Cardiac muscle cell (in vitro differentiated cells and primary cell): Measurements from ENCODE around the gene NSD2. TPM values are rescaled to one million over a fixed set of nuclear protein-coding genes. Genes with fewer than 3 reads are reported as not detected.

Experiments
- DNase-seq, 2 donors: peaks; one replicate each; pipeline versions ENCODE4 v3.0.0 to v3.0.0-alpha.2; 2010 to 2017; ENCODE audit warnings: low read depth in 1 of 2, low spot score in 1 of 2
- H3K27ac ChIP-seq: fragments of 200-600 bp; sonication (generic); 2 replicates; pipeline ENCODE4 v1.5.1; 2016
- H3K27me3 ChIP-seq: fragments of 200-600 bp; sonication (generic); 2 replicates; pipeline ENCODE4 v1.6.0; 2016; ENCODE audit warnings: control low read depth
- H3K36me3 ChIP-seq: fragments of 200-600 bp; sonication (generic); 2 replicates; pipeline ENCODE4 v1.5.1; 2016; ENCODE audit warnings: control low read depth
- H3K4me1 ChIP-seq: fragments of 200-600 bp; sonication (generic); 2 replicates; pipeline ENCODE4 v1.8.1; 2017; ENCODE audit warnings: low read depth, mild to moderate bottlenecking, mixed run types
- H3K4me3 ChIP-seq: fragments of 200-600 bp; sonication (generic); 2 replicates; pipeline ENCODE4 v1.5.1; 2016; ENCODE audit warnings: mild to moderate bottlenecking
- H3K9me3 ChIP-seq: fragments of 200-600 bp; sonication (generic); 2 replicates; pipeline ENCODE4 v1.5.1; 2017; ENCODE audit warnings: low read depth, mild to moderate bottlenecking, control low read depth
- CTCF ChIP-seq: IDR thresholded peaks from 2 replicates; pipeline ENCODE4 v1.5.1; 2012; ENCODE audit warnings: low read depth, mild to moderate bottlenecking, low read length
- polyA plus RNA-seq: library from polyadenylated mRNA; unstranded; fragments of >200 nt; fragmentation: Nextera tagmentation; extraction: Ambion mirVana; gene quantifications from 2 replicates; pipeline ENCODE4 v1.2.1, GENCODE V29; 2016
- total RNA-seq: library from RNA; depleted of rRNA; stranded (reverse); fragments of >200 nt; gene quantifications from 2 replicates; pipeline ENCODE4 v1.2.3, GENCODE V29; 2016

The NSD2 gene
- total and polyA plus RNA-seq, 2 experiments from 2014 or later: 49.0 to 91.3 TPM

DNA sequence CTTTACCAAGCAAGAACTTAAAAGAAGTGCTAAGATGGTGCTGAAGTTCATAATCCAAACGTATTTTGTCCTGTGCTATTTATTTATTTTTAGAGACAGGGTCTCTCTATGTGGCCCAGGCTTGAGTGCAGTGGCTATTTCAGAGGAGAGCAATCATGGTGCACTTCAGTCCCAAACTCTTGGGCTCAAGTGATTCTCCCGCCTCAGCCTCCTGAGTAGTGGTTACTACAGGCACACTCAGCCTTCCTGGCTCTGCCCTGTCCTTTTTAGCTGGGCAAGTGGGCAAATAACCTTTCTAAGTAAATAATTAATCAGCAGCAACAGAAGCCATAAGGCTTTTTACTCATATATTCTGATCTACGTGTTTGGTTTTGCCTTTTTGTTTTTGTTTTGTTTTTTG is 2.6 kb downstream of the NSD2 start:
- H3K4me3 ChIP-seq: no peak overlapping the region
- H3K27me3 ChIP-seq: no peaks in the 10 kb centered on the region
- no peaks in the 10 kb centered on the region for H3K9me3 ChIP-seq
- no peak overlapping the region for H3K27ac ChIP-seq
- H3K4me1 ChIP-seq: peaks cover 21% of the 10 kb centered on the region
- no peak for TF ChIP-seq CTCF
- H3K36me3 ChIP-seq: no peaks in the 10 kb centered on the region
- no peak for DNase-seq

DNA sequence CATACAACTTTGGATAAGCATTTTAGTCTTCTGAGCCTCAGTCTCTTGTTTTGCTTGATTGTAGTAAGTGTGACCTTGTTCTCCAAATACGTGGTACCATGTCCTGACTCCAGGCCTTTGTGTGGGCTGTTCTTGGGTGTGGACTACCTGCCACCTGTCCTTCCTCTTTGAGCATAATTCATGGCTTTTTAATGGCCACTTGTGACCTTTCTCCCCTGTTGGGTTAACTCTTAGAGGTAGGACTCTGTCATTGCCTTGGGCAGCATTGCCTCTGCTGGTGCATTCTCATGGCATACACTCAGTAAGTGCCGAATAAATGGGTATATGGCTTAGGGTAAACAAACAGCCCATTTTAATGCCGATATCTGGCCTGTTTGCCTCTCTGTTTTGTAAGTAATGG is 3.0 kb downstream of the NSD2 start:
- no peak for DNase-seq
- Histone ChIP-seq H3K27ac (no peak overlapping the region), H3K9me3 (no peaks in the 10 kb centered on the region), H3K36me3 (no peaks in the 10 kb centered on the region), H3K4me1 (peaks cover 22% of the 10 kb centered on the region), H3K4me3 (no peak overlapping the region), H3K27me3 (no peaks in the 10 kb centered on the region)
- TF ChIP-seq CTCF: no peak

GRCh38 chr4:1879485-1879884 is 8.3 kb downstream of the NSD2 start:
- H3K27me3 ChIP-seq: no peaks in the 10 kb centered on the region
- H3K4me1 ChIP-seq: peaks cover 14% of the 10 kb centered on the region
- H3K27ac ChIP-seq: peak overlapping the region; percentile 13
- H3K9me3 ChIP-seq: no peaks in the 10 kb centered on the region
- no peak overlapping the region for H3K4me3 ChIP-seq
- TF ChIP-seq CTCF: no peak
- DNase-seq: peak in 1 of 2 donors; percentile 18
- H3K36me3 ChIP-seq: no peaks in the 10 kb centered on the region

DNA sequence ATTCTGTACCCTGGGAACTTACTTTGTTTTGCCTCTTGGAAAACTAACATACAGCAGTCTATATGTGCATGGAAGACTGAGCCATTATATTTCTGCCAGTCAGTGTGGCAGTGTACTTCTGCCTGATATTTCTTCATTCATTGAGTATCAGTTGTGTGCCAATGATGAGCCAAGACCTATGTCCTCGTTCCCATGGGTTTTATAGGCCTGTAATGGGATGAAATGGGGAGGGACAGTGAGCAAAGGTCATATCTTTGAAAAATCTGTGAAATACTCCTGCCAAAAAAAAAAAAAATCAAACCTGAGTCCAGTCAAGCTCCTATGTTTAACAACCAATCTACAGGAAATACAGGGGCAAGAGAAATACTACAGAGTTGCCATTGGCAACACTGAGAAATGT is 9.1 kb downstream of the NSD2 start:
- Histone ChIP-seq H3K36me3 (no peaks in the 10 kb centered on the region), H3K4me3 (no peak overlapping the region), H3K9me3 (no peaks in the 10 kb centered on the region), H3K27me3 (no peaks in the 10 kb centered on the region), H3K27ac (peak overlapping the region; percentile 13), H3K4me1 (peaks cover 19% of the 10 kb centered on the region)
- DNase-seq: no peak
- TF ChIP-seq CTCF: no peak

DNA sequence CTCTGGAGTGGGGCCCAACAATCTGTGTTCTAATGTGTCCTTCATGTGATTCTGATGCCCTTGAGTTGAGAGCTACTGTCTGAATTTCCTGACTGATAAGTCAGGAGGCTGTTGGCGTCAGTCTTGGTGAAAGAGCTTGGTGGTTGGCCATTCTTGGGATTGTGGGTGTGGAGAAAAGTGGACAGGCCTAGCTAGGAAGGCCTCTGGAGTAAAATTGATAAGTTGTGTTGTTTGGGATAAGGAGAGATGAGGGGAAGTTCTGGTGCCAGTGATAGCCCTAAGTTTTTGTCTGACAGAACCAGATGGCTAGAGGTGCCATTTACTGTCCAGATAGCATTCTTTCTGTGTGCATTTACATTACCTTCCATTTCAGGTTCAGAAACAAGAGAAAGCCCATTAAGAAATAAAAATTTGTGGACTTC is 11.7 kb downstream of the NSD2 start:
- Histone ChIP-seq H3K9me3 (no peaks in the 10 kb centered on the region), H3K4me1 (peaks cover 31% of the 10 kb centered on the region), H3K36me3 (no peaks in the 10 kb centered on the region), H3K4me3 (no peak overlapping the region), H3K27ac (peak overlapping the region; percentile 67), H3K27me3 (no peaks in the 10 kb centered on the region)
- no peak for DNase-seq
- TF ChIP-seq CTCF: no peak

DNA sequence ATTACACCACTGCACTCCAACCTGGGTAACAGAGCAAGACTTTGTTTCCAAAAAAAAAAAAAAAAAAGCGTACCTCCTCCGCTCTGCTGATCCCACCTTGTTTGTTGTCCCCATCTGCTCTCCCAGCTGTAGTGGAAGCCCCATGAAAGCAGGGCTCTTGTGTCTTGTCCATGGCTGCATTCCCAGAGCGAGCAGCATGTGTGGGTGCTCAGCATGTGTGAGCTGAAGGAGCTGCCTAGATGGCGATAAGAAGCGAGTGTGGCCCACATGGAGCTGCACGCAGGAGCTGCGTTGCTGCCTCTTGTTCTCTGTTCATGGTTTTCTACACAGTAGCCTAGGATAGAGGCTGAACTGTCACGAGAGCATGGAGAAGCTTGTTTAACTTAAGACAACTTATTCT is 12.4 kb downstream of the NSD2 start:
- no peak overlapping the region for H3K4me3 ChIP-seq
- no peaks in the 10 kb centered on the region for H3K9me3 ChIP-seq
- H3K4me1 ChIP-seq: peaks cover 28% of the 10 kb centered on the region
- H3K36me3 ChIP-seq: no peaks in the 10 kb centered on the region
- no peaks in the 10 kb centered on the region for H3K27me3 ChIP-seq
- peak overlapping the region; percentile 65 for H3K27ac ChIP-seq
- DNase-seq: peak in 1 of 2 donors; percentile 17
- TF ChIP-seq CTCF: no peak
